KOPT-K1 (cell line): ENCODE results near the gene PIGR.

Experiments used
- H3K27ac ChIP-seq: fragments of 200-600 bp; sonication (generic); 2 replicates; pipeline ENCODE4 v1.5.1; 2016; ENCODE audit warnings: antibody characterized with exemption, mild to moderate bottlenecking, low read depth, low read length; ENCODE audit not compliant: poor library complexity, severe bottlenecking
- H3K36me3 ChIP-seq: fragments of 200-600 bp; sonication (generic); 2 replicates; pipeline ENCODE4 v1.5.1; 2017; ENCODE audit warnings: antibody characterized with exemption, mild to moderate bottlenecking, low read length, moderate library complexity; ENCODE audit not compliant: insufficient read depth
- H3K9me3 ChIP-seq: fragments of 200-600 bp; sonication (generic); 2 replicates; pipeline ENCODE4 v1.5.1; 2017; ENCODE audit warnings: antibody characterized with exemption, low read length, mild to moderate bottlenecking; ENCODE audit not compliant: insufficient read depth, poor library complexity, severe bottlenecking

The PIGR gene

DNA sequence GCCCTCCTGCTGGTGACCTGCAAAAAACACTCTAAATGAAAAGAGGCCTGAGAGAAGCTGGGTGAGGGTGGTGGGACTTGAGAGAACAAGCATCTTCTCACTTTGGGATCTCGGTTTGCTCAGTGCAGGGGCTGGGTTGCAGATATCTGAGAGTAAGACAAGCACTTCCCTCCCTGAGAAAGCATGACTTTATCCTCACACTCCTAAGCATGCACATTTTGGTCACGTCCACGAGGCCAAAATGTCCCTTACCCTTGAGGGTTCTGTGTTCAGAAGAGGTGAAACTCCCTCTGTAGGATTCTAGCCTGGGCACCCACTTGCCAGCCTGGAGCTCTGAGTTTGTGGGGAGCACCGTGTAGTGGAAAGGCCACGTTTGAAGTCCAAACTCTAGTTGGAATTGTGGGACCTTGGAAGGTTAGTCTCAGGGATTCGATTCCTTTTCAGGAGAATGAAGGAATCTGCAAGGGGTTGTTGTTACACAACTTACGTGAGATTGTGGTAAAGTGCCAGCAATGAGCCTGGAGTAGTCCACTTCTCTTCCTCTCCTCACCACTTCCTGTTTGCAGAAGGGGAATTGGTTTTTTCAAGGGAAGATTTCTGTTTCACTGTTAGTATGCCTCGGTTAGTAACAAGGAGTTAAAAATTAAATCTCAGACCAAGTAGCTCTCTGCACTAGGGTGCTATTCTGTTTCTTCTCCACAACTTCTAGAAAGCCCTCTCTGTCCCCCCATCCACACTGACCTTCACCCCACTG lies 21.0 kb upstream of the PIGR start:
- Histone ChIP-seq H3K9me3 (no peaks in the 10 kb centered on the region), H3K36me3 (no peaks in the 10 kb centered on the region), H3K27ac (peak overlapping the region; percentile 33)

DNA sequence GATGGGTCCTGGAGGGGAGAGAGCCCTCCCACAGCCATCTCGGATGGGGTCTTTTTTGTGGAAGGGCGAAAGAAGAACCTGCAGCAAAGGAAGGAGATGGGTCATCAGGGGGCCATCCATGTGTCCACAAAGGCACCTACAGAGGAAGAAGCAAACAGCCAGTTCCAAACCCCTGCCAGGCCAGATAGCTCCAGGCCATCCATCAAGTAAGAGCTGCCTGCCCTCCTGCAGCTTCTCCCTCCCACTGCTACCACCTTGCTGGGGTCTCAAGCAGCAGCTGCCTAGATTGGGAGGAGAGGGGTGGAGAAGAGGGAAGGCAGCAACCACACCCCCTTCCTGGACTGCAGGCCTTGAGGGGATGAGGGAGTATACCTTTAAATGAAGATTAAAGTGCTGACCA lies 19.5 kb upstream of the PIGR start:
- Histone ChIP-seq H3K9me3 (no peaks in the 10 kb centered on the region), H3K27ac (no peak overlapping the region), H3K36me3 (no peaks in the 10 kb centered on the region)

DNA sequence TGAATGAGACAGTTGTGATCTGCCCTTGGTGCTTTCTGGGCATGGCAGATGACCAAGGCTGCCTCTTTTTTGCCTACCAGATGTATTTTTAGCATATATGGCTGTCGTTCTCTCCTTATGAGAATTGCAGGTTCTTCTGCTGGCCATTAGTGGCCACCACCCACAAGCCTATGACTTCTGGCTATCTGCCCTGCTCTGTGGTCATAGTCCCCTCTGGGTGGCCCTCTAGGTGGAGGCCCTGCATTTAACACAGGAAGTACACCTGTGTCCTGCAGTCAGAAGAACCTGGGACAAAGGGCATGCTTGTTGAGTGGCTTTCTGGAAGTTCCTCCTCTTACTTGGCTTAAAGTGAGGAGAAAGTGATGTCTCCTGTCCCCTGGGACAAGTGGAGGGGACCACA lies 17.5 kb upstream of the PIGR start:
- Histone ChIP-seq H3K36me3 (no peaks in the 10 kb centered on the region), H3K9me3 (no peaks in the 10 kb centered on the region), H3K27ac (no peak overlapping the region)

DNA sequence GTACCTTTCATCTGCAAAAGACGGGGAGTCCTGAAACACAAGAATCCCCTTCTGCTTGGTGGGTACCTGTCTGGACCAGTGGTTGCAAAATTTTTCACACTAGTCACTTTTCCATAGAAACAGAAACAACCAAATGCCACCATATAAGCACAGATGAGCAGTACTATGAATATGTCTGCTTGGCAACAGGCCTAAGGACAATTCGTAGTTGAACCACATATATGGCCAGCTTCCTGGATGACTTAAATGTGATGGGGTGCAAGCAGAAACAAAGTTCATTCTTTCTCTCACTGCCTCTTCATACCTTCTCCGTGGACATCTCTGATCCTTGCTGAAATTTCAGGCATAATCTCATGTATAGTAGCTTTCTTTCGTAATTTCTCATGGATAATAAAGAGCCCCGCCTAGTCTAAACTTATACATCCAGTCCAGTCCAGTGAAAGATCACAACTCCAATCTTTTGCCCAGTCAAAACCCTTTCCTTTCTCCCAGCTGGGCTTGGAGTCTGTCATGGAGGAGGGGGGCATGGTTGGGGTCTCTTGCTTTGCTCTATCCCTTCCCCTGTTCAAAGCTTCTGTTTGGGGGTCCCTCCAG lies 16.9 kb upstream of the PIGR start:
- H3K27ac ChIP-seq: no peak overlapping the region
- no peaks in the 10 kb centered on the region for H3K9me3 ChIP-seq
- H3K36me3 ChIP-seq: no peaks in the 10 kb centered on the region

DNA sequence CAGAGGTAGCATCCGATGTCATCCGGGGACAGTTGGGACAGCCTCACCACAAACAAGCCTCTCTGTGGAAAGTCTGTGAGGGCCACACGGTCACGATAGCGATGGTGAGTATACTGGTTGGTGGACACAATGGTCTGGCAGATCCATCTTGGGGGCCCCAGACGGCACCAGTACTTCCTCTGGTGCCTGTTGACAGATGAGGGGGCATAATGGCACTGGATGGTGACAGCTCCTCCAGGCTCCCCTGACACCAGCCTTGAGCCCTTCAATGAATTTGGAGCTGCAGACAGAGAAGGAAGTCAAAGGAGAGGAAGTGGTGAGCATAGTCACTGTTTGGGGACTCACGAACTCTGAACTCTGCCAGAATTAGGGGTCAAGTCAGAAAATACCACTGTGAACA lies 16.0 kb upstream of the PIGR start:
- H3K9me3 ChIP-seq: no peaks in the 10 kb centered on the region
- no peak overlapping the region for H3K27ac ChIP-seq
- H3K36me3 ChIP-seq: no peaks in the 10 kb centered on the region

DNA sequence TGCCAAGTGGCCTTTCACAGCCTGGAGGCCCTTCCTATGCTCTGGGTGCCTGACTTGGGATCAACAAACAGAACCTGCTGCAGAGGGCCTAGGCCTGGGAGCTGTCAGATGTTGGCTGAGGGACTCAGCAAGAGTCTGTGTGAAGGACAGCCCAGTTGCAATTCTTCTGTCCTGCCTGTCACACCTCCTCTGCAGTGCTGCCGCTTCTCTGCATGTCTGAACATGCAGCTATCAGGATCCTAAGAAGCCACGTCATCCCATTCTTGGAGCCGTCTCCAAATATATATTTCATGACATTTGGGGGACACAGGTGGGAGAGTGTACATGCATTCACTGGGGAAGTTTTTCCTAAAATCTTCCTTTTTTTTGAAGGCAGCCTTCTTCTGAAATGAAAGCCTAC lies 15.4 kb upstream of the PIGR start:
- Histone ChIP-seq H3K36me3 (no peaks in the 10 kb centered on the region), H3K9me3 (no peaks in the 10 kb centered on the region), H3K27ac (no peak overlapping the region)

DNA sequence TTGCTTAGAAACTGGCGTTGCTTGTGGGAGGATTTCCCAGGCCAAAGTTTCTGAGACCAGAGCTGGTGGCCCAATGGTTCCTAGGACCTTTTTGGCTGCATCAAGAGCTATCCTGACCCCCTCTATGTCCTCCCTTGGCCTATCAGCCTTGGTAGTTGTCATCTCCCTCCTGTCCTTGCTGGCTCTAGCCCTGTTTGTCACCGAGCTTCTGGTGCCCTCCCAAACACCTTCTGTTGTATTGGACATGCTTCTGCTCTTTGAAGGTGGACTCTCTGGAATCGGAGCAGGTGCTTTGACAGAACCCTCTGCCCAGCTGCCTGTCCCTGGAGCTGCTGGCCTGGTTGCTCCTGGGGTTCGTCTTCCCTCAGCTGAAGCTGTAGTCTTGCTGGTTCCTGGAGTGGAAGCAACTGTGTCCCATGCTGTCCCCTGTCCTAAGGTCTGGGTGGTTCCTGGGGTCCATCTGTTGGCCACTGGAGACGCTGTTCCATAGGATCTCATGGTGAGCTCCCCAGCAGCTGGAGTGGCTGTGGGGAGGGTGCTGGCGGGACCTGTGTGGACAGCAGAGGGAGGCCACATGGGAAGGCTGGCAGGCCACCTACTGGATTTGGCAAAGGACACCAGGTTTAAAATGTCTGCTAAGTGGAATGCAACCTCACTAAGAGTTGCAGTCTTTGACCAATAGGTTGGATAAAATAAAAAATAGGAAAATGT lies 14.6 kb upstream of the PIGR start:
- no peaks in the 10 kb centered on the region for H3K9me3 ChIP-seq
- no peaks in the 10 kb centered on the region for H3K36me3 ChIP-seq
- no peak overlapping the region for H3K27ac ChIP-seq

DNA sequence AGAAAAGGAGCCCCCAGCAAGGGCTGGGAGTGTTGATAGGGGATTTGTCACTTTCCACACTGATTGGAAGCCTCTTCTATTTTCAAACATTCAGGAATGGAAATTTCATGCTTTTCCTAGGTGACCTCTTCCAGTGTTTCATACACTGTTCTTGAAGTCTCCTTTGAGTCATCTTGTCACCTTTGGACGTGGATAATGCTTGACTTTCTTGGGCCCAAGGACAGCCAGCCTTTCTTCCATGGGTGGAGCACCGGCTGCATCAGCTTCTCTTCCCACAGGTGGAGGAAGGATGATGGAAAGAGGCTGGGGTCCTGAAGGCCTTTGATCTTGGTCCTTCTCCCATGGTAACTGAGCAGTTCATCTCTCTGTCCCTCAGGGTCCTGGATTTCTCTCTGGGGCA lies 11.9 kb upstream of the PIGR start:
- no peak overlapping the region for H3K27ac ChIP-seq
- H3K9me3 ChIP-seq: no peaks in the 10 kb centered on the region
- H3K36me3 ChIP-seq: no peaks in the 10 kb centered on the region

DNA sequence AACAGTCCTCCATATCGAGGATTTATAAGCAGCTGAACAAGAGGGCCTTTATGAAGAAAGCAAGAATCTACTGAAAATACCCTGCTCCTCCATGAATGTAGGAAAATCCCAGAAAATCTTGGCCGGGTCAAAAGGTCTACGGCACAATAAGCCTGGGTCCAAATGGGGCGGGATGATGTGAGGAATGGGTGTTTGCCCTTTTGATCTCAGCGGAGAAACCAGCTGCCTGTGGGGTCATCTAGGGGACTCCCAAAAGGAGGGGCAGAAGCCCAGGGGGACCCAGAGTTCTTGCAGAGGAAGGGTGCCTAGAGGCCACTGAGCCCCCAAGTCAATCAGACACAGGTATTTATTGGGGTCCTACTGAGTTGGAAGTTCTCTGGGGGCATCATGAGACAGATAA lies 11.4 kb upstream of the PIGR start:
- Histone ChIP-seq H3K27ac (no peak overlapping the region), H3K36me3 (no peaks in the 10 kb centered on the region), H3K9me3 (no peaks in the 10 kb centered on the region)

DNA sequence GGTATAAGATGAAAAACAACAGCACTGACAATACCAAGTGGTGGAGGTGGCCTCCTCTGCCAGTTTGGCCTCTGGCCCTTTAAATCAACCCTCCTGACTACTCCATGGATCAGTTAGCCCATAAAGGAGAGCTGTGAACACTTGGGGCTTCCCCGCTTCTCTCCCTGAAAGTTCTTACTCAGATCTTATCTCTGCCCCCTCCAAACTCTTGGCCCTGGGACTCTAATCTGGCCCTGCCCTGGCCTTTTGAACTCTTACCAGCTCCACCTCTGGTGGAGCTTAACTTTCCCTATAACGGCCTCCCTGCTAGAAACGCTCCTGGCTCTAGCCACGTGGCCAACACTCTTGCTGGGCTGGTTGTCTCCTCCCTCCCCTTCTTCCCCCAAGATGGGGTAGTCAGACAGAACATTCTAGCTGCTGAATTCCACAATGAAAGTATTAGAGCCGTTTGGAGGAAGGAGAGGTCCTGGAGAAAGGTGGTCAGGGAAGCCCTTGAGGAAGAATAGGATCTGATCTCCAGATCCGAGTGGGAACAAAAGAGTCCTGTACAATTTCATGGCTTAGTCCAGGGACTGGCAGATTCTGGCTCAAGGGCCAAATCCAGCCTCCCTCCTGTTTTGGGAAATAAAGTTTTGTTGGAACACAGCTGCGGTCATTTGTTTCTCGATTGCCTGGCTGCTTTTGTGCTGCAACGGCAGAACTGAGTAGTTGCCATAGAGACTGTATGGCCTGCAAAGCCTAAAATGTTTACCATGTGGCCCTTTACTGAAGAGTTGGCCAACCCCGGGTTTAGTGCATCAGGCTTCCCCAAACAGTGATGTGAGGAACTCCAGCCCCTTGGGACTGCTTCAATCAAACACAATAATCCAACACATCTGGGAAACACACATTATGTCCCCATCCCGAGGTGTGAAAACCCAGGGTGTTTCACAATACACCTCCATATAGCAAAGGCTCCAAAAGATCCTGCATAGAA lies 9.5 kb upstream of the PIGR start:
- no peaks in the 10 kb centered on the region for H3K36me3 ChIP-seq
- H3K9me3 ChIP-seq: no peaks in the 10 kb centered on the region
- H3K27ac ChIP-seq: no peak overlapping the region

DNA sequence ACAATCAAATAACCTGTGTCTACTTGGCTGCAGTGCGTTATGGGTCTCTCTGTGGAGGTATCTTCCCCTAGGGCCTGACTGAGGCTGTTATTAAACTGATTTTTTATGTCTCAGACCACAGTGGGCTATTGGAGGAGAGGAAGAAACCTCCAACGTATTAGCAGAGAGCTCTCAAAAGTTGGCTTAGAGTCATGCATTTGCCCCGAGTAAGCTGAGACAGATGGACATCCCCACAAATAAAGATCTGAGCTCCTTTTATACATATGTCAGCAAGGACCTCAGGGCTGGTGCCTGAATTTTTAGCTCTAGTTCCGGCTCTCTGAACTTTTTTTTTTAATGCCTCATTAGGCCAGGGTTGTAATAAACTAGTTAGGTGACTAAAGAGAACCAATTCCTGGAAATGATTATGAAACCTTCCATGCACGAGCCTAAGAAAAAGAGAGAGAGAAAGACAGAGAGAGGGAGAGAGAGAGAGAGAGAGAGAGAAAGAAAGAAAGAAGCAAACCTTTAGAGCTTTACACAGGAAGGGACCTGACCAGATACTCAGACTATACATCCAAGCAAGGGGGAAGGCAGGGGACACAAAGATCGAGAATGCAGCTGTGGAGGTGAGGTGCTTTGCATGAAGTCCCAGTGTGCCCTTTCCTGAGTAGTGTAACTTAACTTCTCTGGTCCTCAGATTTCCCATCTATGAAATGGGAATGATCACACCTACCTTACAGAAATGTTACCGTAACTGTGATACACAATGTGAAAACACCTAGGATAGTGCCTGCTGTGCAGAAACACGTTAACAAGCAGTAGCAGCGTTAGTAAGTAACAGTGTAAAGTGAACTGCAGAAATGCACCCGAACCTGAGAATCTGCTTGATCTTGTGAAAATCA lies 8.4 kb upstream of the PIGR start:
- no peaks in the 10 kb centered on the region for H3K36me3 ChIP-seq
- H3K9me3 ChIP-seq: no peaks in the 10 kb centered on the region
- no peak overlapping the region for H3K27ac ChIP-seq

DNA sequence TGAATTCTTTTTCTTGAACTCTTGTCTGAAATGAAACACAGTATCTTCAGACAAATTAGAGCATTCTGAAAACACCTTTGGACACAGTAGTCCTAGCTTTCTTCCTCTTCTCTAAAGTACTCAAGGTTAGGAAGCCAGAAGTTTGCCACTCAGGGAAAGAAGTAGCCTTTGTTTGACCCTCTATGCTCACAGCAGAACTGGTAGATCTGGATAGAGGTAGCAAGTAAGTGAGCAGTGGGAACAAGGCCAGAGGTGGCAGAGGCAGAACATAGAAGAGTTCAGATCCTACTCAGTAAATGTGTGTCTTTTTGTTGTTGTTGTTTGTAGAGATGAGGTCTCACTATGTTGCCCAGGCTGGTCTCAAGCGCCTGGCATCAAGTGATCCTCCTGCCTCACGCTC lies 7.4 kb upstream of the PIGR start:
- H3K27ac ChIP-seq: no peak overlapping the region
- H3K36me3 ChIP-seq: no peaks in the 10 kb centered on the region

DNA sequence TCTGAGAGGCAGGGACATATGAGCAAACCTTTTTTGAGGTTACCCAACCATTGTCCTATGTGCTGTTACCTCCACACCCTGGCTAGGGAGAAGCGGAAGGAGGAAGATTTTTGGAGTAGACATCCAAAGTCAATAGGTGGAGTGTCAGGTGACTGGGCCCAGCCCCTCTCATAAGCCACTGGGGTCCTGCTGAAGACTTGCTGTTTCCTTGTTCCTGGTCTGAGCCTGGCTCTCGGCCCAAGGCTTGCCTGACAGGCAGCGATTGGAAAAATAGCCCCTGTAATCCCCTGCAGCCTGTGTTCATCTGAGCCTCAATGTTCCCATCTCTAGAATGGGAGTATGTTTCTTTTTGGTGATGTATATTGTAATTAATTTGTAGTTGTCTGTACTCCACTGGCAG lies 6.9 kb upstream of the PIGR start:
- Histone ChIP-seq H3K36me3 (no peaks in the 10 kb centered on the region), H3K27ac (no peak overlapping the region), H3K9me3 (no peaks in the 10 kb centered on the region)

More for the DNA sequence above, 7.4 kb upstream of the PIGR start:
- H3K9me3 ChIP-seq: no peaks in the 10 kb centered on the region

DNA sequence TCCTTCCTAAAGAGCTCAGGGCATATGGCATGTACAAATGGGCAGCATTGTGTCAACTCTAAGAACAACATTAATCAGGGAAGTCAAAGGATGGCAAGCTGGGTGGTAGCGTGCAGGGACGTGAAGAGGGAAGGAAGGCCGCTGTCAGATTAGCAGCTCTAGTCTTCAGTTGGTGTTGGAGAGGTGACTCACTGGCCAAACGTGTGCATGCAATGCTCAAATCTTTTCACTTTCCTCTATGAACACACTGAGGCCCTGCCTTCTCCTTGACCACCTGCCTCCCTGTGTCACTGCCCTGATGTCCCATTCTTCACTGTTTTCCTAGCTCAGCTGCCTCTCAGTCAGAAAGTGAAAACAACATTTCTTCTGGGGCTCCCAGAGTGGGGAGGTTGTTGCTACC lies 5.9 kb upstream of the PIGR start:
- Histone ChIP-seq H3K9me3 (no peaks in the 10 kb centered on the region), H3K27ac (no peak overlapping the region), H3K36me3 (no peaks in the 10 kb centered on the region)
